GM19023 (cell line): ENCODE results near the gene AGBL1.

Experiments
- ATAC-seq: cut with Tn5 transposase; IDR thresholded peaks from one replicate; pipeline ENCODE4 v1.9.1; 2021; ENCODE audit warnings: mild to moderate bottlenecking, moderate library complexity; ENCODE audit not compliant: unreplicated experiment

AGBL1 gene

GRCh38 chr15:86570738-86571137, 491.1 kb downstream of the AGBL1 start:
- ATAC-seq = no peak

GRCh38 chr15:86571873-86572272, 492.2 kb downstream of the AGBL1 start:
- no peak for ATAC-seq

- no peak for ATAC-seq
Observed at GRCh38 chr15:86572368-86572841, 492.7 kb downstream of the AGBL1 start.

- no peak for ATAC-seq
Observed at GRCh38 chr15:86573476-86573875, 493.8 kb downstream of the AGBL1 start.

GRCh38 chr15:86588413-86588812, 508.7 kb downstream of the AGBL1 start:
- no peak for ATAC-seq

GRCh38 chr15:86590461-86590860, 510.8 kb downstream of the AGBL1 start:
- ATAC-seq = no peak

GRCh38 chr15:86591158-86591557, 511.5 kb downstream of the AGBL1 start:
- ATAC-seq = no peak

- no peak for ATAC-seq
Observed at GRCh38 chr15:86591994-86592735, 512.5 kb downstream of the AGBL1 start.

GRCh38 chr15:86595741-86596140, 516.1 kb downstream of the AGBL1 start:
- ATAC-seq = no peak

GRCh38 chr15:86603466-86603865, 523.8 kb downstream of the AGBL1 start:
- ATAC-seq = no peak

GRCh38 chr15:86608461-86609205, 529.0 kb downstream of the AGBL1 start:
- no peak for ATAC-seq

- ATAC-seq = no peak
Observed at GRCh38 chr15:86609275-86609674, 529.6 kb downstream of the AGBL1 start.

GRCh38 chr15:86610038-86610437, 530.4 kb downstream of the AGBL1 start:
- ATAC-seq = no peak

GRCh38 chr15:86611417-86612040, 531.9 kb downstream of the AGBL1 start:
- ATAC-seq = no peak

- ATAC-seq = no peak
Observed at GRCh38 chr15:86615411-86615810, 535.7 kb downstream of the AGBL1 start.

- ATAC-seq = no peak
Observed at GRCh38 chr15:86615816-86616215, 536.1 kb downstream of the AGBL1 start.

- no peak for ATAC-seq
Observed at GRCh38 chr15:86616771-86617170, 537.1 kb downstream of the AGBL1 start.

- no peak for ATAC-seq
Observed at GRCh38 chr15:86620157-86620556, 540.5 kb downstream of the AGBL1 start.

- no peak for ATAC-seq
Observed at GRCh38 chr15:86620641-86621349, 541.1 kb downstream of the AGBL1 start.

GRCh38 chr15:86623236-86623635, 543.6 kb downstream of the AGBL1 start:
- no peak for ATAC-seq
